ENCODE measurements around the gene COPZ1.
A peak's percentile ranks its signal among the peaks of the same experiment; 100 is the strongest.

Gene COPZ1

GRCh38 chr12:54359762-54360351, 34.9 kb downstream of the COPZ1 start:
- no peak for DNase-seq

GRCh38 chr12:54360717-54361456, 36.0 kb downstream of the COPZ1 start:
- peak; percentile 37 to 68 for DNase-seq

- no peak for DNase-seq
Measured at GRCh38 chr12:54363047-54363446, 38.1 kb downstream of the COPZ1 start.

- DNase-seq, result no peak
Measured at GRCh38 chr12:54363618-54364017, 38.7 kb downstream of the COPZ1 start.

- no peak for DNase-seq
Measured at GRCh38 chr12:54364413-54364812, 39.5 kb downstream of the COPZ1 start, which contains the start of gene GPR84. GPR84 (minus strand) TSS chr12:54364486; CDS start chr12:54363851, 635 bp downstream.

- no peak for DNase-seq
Measured at GRCh38 chr12:54368025-54368708, 43.2 kb downstream of the COPZ1 start.

GRCh38 chr12:54368709-54369596, 44.0 kb downstream of the COPZ1 start:
- DNase-seq, result peak; percentile 84 to 87

- DNase-seq, result no peak
Measured at GRCh38 chr12:54369597-54370131, 44.7 kb downstream of the COPZ1 start.

- DNase-seq, result peak; percentile 63 to 79
Measured at GRCh38 chr12:54370171-54370730, 45.3 kb downstream of the COPZ1 start.

GRCh38 chr12:54371328-54372112, 46.6 kb downstream of the COPZ1 start:
- DNase-seq, result no peak

GRCh38 chr12:54372113-54372806, 47.3 kb downstream of the COPZ1 start:
- DNase-seq, result no peak

- DNase-seq, result no peak
Measured at GRCh38 chr12:54373649-54374561, 49.0 kb downstream of the COPZ1 start.

- DNase-seq, result no peak
Measured at GRCh38 chr12:54374562-54375258, 49.8 kb downstream of the COPZ1 start.

- DNase-seq, result no peak
Measured at GRCh38 chr12:54375259-54375579, 50.3 kb downstream of the COPZ1 start.

- no peak for DNase-seq
Measured at GRCh38 chr12:54376596-54376995, 51.7 kb downstream of the COPZ1 start.

GRCh38 chr12:54377007-54377406, 52.1 kb downstream of the COPZ1 start:
- DNase-seq, result no peak

- no peak for DNase-seq
Measured at GRCh38 chr12:54377797-54378515, 53.0 kb downstream of the COPZ1 start.

GRCh38 chr12:54378796-54379397, 54.0 kb downstream of the COPZ1 start:
- peak; percentile 21 to 51 for DNase-seq

Measured in hippocampal formation (tissue), 2 donors.